Gastroesophageal sphincter (tissue), 3 donors: ENCODE measurements around the gene AGAP3.

Experiments
- POLR2A ChIP-seq, 2 donors: fragments of 450-650 bp; IDR thresholded peaks; one replicate each; pipeline ENCODE4 v1.6.1; 2017; ENCODE audit warnings: antibody characterized with exemption in 2 of 2, mild to moderate bottlenecking in 2 of 2, moderate library complexity in 1 of 2
- TF ChIP-seq, protein P1 (sequence below), 4 experiments: fragments of 200-600 bp in 2 of 4; fragments of 450-650 bp in 2 of 4; sonication (generic) in 1 of 4; IDR thresholded peaks; one replicate each; pipeline ENCODE4 v1.5.1; 2017 to 2019; ENCODE audit warnings: antibody characterized with exemption in 4 of 4, mild to moderate bottlenecking in 2 of 4, moderate library complexity in 2 of 4

DNA sequence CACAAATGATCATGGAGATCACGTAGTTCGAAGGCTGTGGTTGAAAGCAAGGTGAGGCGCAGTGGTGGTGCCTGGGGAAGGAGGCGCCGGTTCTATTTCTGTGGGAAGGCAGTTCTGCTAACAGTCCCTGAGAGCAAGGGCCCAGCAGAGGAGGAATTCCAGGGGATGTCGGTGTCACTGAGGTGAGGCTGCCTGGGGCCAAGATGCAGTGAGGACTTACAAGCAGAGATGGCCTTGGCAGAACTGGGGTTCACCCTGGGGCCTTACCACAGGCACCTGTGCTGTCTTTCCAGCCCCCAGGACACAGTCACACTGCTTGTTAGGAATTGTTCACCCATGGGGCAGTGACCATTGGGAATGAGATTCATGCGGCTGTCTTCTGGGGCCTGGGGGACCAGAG lies 54.6 kb downstream of the AGAP3 start:
- TF ChIP-seq, protein P1, sequence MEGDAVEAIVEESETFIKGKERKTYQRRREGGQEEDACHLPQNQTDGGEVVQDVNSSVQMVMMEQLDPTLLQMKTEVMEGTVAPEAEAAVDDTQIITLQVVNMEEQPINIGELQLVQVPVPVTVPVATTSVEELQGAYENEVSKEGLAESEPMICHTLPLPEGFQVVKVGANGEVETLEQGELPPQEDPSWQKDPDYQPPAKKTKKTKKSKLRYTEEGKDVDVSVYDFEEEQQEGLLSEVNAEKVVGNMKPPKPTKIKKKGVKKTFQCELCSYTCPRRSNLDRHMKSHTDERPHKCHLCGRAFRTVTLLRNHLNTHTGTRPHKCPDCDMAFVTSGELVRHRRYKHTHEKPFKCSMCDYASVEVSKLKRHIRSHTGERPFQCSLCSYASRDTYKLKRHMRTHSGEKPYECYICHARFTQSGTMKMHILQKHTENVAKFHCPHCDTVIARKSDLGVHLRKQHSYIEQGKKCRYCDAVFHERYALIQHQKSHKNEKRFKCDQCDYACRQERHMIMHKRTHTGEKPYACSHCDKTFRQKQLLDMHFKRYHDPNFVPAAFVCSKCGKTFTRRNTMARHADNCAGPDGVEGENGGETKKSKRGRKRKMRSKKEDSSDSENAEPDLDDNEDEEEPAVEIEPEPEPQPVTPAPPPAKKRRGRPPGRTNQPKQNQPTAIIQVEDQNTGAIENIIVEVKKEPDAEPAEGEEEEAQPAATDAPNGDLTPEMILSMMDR (IDR thresholded peaks at IDR 0.05) = no peak
- TF ChIP-seq POLR2A (IDR thresholded peaks at IDR 0.05) = no peak
